Sigmoid colon (tissue), 4 donors: ENCODE measurements around the gene MUC16.

ENCODE experiments used
- CTCF ChIP-seq, 4 experiments: fragments of 450-650 bp in 3 of 4; fragments of 200-600 bp in 1 of 4; IDR thresholded peaks; one replicate each; pipeline ENCODE4 v1.5.1; 2016 to 2019; ENCODE audit warnings: antibody characterized with exemption in 4 of 4, mild to moderate bottlenecking in 3 of 4, moderate library complexity in 2 of 4
- EP300 ChIP-seq, 4 donors: sonication (generic); formaldehyde crosslinking; IDR thresholded peaks; one replicate each; pipeline ENCODE4 v1.6.1; 2017; ENCODE audit warnings: antibody characterized with exemption in 4 of 4
- POLR2A ChIP-seq, 2 donors: fragments of 450-650 bp; IDR thresholded peaks; one replicate each; pipeline ENCODE4 v1.6.1; 2016; ENCODE audit warnings: antibody characterized with exemption in 2 of 2, mild to moderate bottlenecking in 2 of 2, moderate library complexity in 2 of 2
- POLR2AphosphoS5 ChIP-seq, 4 donors: sonication (generic); formaldehyde crosslinking; IDR thresholded peaks; one replicate each; pipeline ENCODE4 v1.6.1; 2017; ENCODE audit warnings: antibody characterized with exemption in 4 of 4

DNA sequence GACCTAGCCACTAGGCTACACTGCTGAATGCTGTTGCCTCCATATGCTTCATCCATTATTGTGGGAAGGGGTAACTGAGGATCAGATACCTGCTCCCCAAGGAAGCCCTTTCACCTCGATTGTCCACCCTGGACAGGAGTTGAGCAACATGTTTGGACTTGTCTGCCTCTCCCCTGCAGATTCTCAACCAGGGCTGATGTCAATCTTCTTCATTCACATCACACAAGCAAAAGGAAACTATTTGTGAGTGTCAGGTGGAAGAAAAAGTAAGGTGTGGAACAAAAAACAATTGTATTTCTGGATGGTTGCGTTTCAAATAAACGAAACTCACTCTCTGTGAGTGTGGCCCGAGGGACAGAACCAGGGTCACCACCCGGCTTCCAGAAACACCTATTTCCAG lies 29.5 kb upstream of the MUC16 start:
- no peak for TF ChIP-seq POLR2AphosphoS5 (IDR thresholded peaks at IDR 0.05)
- no peak for TF ChIP-seq CTCF (IDR thresholded peaks at IDR 0.05)
- no peak for TF ChIP-seq POLR2A (IDR thresholded peaks at IDR 0.05)
- TF ChIP-seq EP300 (IDR thresholded peaks at IDR 0.05): no peak
